D721Med (cell line): Measurements from ENCODE around the gene GUCY1A1.

Experiments
- DNase-seq: peaks from one replicate; pipeline ENCODE4 v3.0.0; 2011; ENCODE audit warnings: low spot score; ENCODE audit not compliant: insufficient read length
- FAIRE-seq: peaks from 2 replicates; lab custom pipeline; 2011; peaks lifted over from hg19 to GRCh38; lab: Jason Lieb, UNC
- CTCF ChIP-seq: IDR thresholded peaks from 2 replicates; pipeline ENCODE4 v1.5.1; 2012; ENCODE audit warnings: mild to moderate bottlenecking, control low read depth; ENCODE audit not compliant: insufficient read depth; ENCODE audit errors: missing control alignments

The GUCY1A1 gene

GRCh38 chr4:155762334-155762733, 95.7 kb downstream of the GUCY1A1 start:
- DNase-seq (no peak), FAIRE-seq (no peak)
- TF ChIP-seq CTCF = no peak

- DNase-seq (no peak), FAIRE-seq (no peak)
- TF ChIP-seq CTCF = no peak
Measured at GRCh38 chr4:155763551-155763950, 96.9 kb downstream of the GUCY1A1 start.

- no peak for TF ChIP-seq CTCF
- DNase-seq = no peak
- no peak for FAIRE-seq
Measured at GRCh38 chr4:155765149-155765548, 98.5 kb downstream of the GUCY1A1 start.

GRCh38 chr4:155766622-155767021, 100.0 kb downstream of the GUCY1A1 start:
- FAIRE-seq (peak; percentile 88), DNase-seq (no peak)

GRCh38 chr4:155768370-155768769, 101.7 kb downstream of the GUCY1A1 start:
- DNase-seq (no peak), FAIRE-seq (no peak)
- TF ChIP-seq CTCF = no peak

More at GRCh38 chr4:155766622-155767021, 100.0 kb downstream of the GUCY1A1 start:
- no peak for TF ChIP-seq CTCF

GRCh38 chr4:155769090-155769489, 102.4 kb downstream of the GUCY1A1 start:
- FAIRE-seq (no peak), DNase-seq (no peak)
- TF ChIP-seq CTCF = no peak

GRCh38 chr4:155772459-155773195, 106.0 kb downstream of the GUCY1A1 start:
- TF ChIP-seq CTCF = no peak
- no peak for DNase-seq

More at GRCh38 chr4:155772459-155773195, 106.0 kb downstream of the GUCY1A1 start:
- no peak for FAIRE-seq
